Measurements from ENCODE around the gene PDGFD.
A peak's percentile ranks its signal among the peaks of the same experiment; 100 is the strongest.

PDGFD gene

DNA sequence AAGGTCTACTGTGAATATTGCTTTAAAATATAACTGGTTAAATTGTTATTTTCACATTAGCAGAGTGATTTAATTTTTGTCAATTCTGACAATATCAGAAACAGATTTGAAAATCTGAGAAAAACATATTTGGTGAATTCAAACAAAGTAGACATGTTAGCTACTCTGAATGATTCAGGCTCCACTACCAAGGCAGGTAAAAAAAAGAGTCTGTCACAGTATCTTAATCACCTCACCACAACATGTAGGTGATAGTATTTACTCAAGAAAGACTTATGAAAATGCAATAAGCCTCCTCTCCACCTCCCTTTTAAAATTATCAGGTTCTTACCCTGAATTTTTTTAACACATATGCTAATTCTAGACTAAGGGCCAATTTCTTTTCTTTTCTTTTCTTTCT is 85.0 kb downstream of the PDGFD start:
- no peak overlapping the region for H3K4me3 ChIP-seq (ENCODE audit: control insufficient read depth, low read depth, low read length)
- DNase-seq (ENCODE audit: low read depth): no peak
- TF ChIP-seq, protein P1, sequence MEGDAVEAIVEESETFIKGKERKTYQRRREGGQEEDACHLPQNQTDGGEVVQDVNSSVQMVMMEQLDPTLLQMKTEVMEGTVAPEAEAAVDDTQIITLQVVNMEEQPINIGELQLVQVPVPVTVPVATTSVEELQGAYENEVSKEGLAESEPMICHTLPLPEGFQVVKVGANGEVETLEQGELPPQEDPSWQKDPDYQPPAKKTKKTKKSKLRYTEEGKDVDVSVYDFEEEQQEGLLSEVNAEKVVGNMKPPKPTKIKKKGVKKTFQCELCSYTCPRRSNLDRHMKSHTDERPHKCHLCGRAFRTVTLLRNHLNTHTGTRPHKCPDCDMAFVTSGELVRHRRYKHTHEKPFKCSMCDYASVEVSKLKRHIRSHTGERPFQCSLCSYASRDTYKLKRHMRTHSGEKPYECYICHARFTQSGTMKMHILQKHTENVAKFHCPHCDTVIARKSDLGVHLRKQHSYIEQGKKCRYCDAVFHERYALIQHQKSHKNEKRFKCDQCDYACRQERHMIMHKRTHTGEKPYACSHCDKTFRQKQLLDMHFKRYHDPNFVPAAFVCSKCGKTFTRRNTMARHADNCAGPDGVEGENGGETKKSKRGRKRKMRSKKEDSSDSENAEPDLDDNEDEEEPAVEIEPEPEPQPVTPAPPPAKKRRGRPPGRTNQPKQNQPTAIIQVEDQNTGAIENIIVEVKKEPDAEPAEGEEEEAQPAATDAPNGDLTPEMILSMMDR (conservative IDR thresholded peaks at IDR 0.05; ENCODE audit: control insufficient read depth, insufficient read depth, low read depth, low read length): no peak

DNA sequence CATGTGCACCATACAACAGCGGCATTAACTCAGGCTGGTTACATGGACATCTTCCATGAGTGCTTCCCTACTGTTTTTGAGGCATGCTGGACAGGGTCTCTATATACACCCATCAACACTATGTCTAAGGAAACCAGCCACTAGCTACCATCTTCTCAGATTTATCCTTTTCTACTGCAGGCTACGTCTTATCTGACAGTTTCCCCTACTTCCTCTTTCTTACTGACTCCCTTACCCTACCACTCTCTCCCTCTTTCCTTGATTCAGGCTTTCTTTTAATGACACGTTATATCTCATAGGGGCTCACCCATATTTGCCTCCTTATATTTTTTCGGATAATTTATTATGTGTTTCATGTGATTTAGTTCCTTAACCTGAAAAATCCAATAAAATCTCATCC is 85.7 kb downstream of the PDGFD start:
- no peak for DNase-seq (ENCODE audit: low read depth)
- no peak overlapping the region for H3K4me3 ChIP-seq (ENCODE audit: control insufficient read depth, low read depth, low read length)
- TF ChIP-seq, protein P1 (conservative IDR thresholded peaks at IDR 0.05; ENCODE audit: control insufficient read depth, insufficient read depth, low read depth, low read length): no peak

DNA sequence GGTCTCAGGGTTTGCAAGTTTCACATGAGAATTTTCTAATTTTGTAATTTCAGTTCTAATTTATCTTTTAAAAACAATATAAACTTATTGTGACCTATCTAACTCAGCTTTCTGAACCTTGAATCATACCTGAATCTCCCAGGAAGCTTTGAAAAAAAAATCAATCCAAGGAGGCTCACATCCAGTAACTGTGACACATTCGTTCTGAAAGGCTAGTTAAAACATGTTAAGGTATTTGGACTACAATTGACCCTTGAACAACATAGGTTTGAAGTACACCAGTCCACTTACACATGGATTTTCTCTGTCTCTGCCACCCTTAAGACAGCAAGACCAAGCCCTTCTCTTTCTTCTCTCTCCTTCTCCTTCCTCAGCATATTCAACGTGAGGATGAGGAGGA is 87.5 kb downstream of the PDGFD start:
- TF ChIP-seq, protein P1 (conservative IDR thresholded peaks at IDR 0.05; ENCODE audit: control insufficient read depth, insufficient read depth, low read depth, low read length): no peak

DNA sequence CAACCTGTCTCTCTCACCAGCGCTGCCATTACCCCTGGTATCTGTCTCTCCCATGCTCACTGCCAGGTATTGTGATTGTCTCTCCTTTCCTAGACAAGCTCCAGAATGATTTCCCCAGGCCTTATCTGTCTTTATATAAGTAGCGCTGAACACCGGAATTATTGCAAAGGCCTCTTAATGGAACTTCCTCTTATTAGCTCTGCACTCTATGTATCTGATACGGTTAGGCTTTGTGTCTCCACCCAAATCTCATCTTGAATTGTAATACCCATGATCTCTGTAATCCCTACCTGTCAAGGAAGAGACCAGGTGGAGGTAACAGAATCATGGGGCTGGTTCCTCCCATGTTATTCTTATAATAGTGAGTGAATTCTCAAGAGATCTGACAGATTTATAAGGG is 88.2 kb downstream of the PDGFD start:
- TF ChIP-seq, protein P1 (conservative IDR thresholded peaks at IDR 0.05; ENCODE audit: control insufficient read depth, insufficient read depth, low read depth, low read length): no peak
- DNase-seq (ENCODE audit: low read depth): no peak
- H3K4me3 ChIP-seq (ENCODE audit: control insufficient read depth, low read depth, low read length): no peak overlapping the region

More for the DNA sequence above, 87.5 kb downstream of the PDGFD start:
- no peak overlapping the region for H3K4me3 ChIP-seq (ENCODE audit: control insufficient read depth, low read depth, low read length)
- DNase-seq (ENCODE audit: low read depth): no peak

DNA sequence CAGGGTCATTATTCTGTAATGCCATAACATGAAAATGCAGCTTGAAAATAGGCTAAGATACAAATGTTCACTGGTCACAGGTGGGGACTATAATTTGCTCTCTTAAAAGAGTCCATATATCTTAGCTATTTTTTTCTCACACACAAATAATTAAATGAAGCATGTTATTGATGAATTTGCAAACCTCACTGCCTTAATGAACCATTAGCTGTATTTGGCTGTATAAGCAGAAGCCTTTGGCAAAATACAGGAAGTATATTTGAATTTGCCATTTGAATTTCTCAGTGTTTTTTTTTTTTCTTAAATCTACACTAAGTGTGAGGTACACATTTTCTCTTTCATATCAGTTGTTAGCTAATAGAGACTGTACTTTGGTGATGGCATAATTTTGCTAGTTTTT is 88.9 kb downstream of the PDGFD start:
- TF ChIP-seq, protein P1 (conservative IDR thresholded peaks at IDR 0.05; ENCODE audit: control insufficient read depth, insufficient read depth, low read depth, low read length): no peak

DNA sequence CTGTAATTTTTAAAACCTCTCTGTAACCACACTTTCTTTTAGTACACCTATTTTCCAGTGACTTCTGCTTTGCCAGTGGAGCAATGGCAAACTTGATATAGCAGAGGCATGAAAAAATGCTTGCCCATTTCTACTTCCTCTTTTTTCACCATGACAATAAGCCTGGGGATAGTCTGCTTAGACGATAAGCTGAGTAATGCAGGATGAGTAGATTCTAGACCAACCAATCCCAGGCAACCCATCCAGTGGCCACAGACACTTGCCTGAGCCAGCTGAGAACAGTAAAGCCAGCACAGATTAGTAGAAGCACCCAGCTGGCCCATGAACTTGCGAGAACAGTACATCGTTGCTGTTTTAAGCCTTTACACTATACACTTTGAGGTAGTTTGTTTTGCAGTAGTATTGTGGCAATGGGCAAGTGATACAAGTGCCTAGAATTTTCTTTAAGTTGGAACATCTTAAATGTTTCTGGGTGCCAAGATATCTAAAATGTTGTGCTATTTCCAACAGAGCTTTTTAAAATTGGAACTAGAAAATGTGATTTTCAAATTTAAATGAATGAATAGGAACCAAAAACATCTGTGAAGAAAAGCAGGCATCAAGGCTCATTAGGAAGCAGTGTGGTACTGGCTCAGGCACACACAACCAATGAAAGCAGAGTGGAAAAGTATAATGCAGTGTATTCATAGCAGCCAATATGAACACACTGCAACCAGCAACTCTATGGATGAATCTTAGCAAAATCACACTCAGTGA is 89.8 kb downstream of the PDGFD start:
- peak; percentile 64 for DNase-seq (ENCODE audit: low read depth)
- TF ChIP-seq, protein P1 (conservative IDR thresholded peaks at IDR 0.05; ENCODE audit: control insufficient read depth, insufficient read depth, low read depth, low read length): no peak
- H3K4me3 ChIP-seq (ENCODE audit: control insufficient read depth, low read depth, low read length): no peak overlapping the region

More for the DNA sequence above, 88.9 kb downstream of the PDGFD start:
- no peak overlapping the region for H3K4me3 ChIP-seq (ENCODE audit: control insufficient read depth, low read depth, low read length)
- no peak for DNase-seq (ENCODE audit: low read depth)
